ENCODE data around the gene ZYX.

Gene ZYX

GRCh38 chr7:143363016-143363937, 17.9 kb upstream of the ZYX start:
- no peak for DNase-seq

DNA sequence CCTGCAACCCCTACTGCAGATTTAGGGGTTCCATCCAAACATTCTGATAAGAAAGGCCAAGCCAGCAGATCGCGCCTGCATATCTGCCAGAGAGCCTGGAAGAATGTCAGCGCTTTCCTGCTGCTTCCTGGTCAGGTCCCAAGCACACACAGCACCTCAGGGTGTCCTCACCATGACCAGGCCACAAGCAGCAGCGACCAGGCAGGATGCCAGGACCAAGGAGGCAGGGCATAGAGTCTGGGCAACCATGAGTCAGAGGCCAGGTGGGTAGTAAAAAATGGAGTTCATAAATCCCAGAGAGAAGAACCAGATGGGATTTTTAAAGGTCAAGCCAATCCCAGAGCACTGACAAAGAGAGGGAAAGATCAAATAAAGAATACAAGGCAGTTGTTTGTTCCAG, 13.2 kb upstream of the ZYX start:
- no peak for DNase-seq

- DNase-seq: no peak
Observed at GRCh38 chr7:143368387-143368786, 12.8 kb upstream of the ZYX start.

DNA sequence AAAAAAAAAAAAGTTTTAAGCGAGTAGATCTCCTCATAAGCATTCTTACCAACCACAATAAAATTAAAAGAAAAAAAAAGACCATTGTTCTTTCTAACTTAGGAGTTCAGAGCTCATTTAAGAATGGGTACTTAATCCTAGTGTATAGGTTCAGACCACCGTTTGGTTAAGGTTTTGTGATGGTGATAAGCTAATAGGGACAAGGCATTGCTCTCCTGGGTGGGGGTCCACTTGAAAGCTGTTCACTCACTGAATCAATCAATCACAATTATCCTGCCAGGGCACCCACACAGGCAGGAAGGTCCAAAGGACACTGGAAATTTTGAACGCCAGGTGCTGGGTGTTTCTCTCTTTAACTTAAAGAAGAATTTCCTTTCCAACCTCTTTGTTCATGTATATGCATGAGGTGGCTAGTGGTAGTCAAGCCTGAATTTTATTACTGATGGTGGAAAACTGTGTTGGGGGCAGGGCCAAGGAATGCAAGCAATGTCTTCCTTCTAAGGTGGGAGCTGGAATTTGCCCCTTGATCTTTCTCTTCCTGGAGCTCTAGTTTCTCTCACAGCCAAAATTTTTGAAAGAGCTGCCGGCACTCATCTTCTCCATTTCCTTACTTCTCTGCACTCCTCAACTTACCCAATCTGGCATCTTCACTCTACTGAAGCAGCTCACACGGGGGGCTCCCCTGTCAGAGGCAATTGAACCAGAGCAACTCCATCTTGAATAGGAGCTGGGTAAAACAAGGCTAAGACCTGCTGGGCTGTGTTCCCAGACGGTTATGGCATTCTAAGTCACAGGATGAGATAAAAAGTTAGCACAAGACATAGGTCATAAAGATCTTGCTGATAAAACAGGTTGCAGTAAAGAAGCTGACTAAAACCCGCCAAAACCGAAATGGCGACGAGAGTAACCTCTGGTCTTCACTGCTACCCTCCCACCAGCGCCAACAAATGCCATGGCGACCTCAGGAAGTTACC, 11.2 kb upstream of the ZYX start:
- no peak for DNase-seq

DNA sequence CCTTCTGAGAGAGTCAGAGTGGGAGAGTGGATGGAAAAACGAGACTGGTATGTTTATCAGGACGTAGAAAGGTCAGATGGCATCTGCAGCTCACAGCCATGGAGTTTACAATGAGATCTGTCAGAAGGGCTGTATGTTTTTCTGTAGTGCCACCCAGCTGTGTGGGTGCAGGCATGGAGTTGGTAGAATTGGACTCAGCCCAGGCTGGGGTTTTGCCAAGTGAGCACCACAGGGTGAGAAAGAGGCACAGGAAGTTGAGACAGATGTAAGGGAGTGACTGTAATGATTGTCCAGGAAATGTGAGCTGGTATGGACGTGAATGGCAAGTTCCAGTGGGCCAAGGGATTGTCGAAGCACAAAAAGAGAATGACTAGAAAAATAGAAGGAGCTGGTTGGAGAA, 9.1 kb upstream of the ZYX start:
- no peak for DNase-seq

DNA sequence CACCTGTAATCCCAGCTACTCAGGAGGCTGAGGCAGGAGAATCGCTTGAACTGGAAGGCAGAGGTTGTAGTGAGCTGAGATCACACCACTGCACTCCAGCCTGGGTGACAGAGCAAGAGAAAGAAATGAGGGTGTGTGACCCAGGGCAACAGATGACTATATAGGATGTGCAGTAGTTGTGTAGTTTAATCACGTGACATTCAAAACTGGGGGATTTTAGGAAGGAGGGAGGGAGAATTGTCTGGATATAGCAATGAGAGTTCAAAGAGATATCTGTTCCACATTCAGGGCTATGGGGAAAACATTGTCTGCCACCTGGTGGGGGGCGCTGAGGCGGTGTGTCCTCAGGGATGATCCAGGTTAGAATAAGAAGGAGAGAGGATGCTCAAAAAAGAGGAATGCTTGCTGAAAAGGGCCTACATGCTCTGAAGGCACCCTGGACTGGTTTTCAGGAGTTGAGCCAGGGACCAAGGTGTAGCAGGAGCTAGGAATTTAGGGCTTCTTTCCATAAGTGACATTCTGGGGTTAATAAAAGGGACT, 7.8 kb upstream of the ZYX start:
- DNase-seq: no peak

- DNase-seq: no peak
Observed at GRCh38 chr7:143374561-143374960, 6.6 kb upstream of the ZYX start.

- DNase-seq: no peak
Observed at GRCh38 chr7:143375298-143376034, 5.7 kb upstream of the ZYX start.

DNA sequence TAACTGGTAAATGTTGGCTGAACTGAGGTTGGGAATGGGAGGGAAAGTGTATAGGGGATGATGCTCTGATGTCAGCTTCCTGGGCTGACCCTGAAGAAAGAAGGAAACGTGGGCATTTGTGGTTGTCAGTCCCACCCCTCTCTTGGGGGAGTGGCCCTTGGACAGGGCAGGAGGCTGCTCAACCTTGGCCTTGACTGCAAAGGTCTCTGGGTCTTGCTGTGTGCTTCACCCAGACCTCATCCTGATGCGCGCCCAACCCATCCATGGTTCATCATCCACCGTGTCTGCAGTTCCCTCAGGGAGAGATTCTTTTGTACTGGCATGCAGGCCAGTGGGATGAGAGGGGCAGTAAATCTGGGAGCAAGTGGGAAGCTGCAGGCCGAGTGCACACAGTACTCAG, 4.7 kb upstream of the ZYX start:
- no peak for DNase-seq

GRCh38 chr7:143379611-143380259, 1.4 kb upstream of the ZYX start:
- DNase-seq: no peak

GRCh38 chr7:143380260-143380645, 892 bp upstream of the ZYX start:
- DNase-seq: no peak

DNA sequence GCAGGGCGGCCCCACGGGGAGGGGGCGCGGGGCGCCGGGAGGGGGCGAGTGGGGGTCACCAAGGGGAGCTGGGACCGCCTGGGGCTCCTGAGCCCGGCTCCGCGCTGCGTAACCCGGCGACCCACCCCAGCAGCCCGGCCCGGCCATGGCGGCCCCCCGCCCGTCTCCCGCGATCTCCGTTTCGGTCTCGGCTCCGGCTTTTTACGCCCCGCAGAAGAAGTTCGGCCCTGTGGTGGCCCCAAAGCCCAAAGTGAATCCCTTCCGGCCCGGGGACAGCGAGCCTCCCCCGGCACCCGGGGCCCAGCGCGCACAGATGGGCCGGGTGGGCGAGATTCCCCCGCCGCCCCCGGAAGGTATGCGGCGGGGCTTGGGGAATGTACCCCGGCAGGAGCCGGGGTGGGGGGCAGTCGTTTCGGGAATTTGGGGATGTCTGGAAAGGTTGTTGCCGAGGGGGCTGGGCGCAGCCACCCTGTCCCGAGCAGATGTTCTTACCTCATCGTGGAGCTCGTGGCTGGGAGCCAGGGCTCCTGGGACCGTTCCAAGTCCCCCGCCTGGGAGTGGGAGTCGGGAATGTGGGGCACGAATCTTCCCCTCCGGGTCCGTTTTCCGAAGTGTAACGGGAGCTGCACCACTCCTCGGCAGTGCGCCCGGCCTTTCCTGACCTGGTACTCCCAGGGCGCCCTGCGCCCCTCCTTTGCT, 431 bp downstream of the ZYX start:
- DNase-seq: no peak

- no peak for DNase-seq
Observed at GRCh38 chr7:143382126-143382790, 1.1 kb downstream of the ZYX start.

- no peak for DNase-seq
Observed at GRCh38 chr7:143382791-143383641, 1.9 kb downstream of the ZYX start.

DNA sequence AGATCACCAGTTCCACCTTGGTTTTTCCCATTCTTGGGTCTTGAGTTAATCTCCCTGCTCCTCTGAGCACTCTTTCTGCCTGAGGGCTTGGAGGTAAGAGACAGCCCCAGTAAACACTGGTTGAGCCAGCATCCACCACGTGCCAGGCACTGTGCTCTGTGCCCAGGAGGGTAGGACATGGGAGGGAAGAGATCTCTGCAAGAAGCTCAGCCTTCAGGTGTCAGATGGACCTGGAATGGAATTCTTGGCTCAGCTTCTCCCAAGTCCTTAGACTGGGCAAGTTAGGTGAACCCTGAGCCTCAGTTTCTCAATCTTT, 2.5 kb downstream of the ZYX start:
- DNase-seq: no peak

DNA sequence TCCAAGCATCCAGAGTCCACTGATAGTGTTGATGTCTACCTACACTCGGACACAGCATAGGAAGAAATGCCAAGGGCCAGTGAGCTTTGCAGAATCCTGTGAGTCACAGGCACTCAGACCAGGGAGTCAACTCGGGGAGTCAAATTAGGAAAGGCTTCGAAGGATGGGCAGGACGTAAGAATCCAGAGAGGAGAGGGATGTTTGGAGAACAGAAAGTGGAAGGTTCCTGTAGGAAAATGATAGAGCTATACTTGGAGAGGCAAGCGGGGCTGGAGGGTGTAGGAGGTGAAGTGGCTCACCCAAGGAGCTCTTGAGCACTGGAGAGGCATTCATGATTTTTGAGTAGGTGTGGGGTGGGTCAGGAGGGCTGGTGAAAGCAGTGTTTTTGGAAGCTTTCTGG, 3.0 kb downstream of the ZYX start:
- no peak for DNase-seq

- DNase-seq: no peak
Observed at GRCh38 chr7:143384661-143385631, 3.8 kb downstream of the ZYX start.

DNA sequence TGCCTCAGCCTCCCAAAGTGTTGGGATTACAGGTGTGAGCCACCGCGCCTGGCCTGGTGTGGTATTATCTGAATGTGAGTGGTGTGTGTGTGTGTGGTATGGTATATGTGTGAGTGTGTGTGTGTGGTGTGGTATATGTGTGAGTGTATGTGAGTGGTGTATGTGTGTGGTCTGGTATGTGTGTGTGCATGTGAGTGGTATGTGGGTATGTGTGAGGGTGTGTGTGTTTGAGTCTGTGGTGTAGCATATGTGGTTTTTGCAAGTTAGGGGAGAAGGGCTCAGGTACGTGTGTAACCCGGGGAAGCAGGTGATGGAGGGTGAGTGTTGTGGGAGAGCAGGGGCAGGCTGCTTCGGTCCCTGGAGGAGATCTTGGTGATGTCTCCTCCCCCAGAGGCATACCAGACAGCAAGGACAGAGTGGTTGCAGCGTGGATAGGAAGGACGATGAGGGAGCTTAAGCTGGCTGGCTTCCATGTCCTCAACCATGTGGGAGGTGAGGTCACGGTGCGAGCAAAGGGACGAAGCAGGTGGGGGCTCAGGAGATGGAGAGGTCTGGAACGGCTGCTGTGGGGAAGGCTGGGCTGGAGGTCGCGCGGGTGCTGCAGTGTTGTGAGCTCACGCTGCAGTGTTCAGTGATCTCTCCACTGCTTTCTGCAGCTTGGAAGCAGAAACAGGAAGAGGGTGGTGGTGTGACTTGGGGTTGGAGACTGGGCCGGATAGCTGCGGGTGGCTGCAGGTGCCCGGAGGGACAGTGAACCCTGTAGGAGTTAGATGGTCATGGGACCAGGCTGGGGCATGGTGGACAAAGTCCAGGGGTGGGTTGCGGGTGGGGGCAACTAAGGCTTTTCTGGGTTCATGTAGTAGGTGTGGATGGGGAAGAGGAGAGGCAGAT, 5.0 kb downstream of the ZYX start:
- DNase-seq: no peak
